NCI-H1417 (cell line): Measurements from ENCODE around the gene MYL12B.
A peak's percentile ranks its signal among the peaks of the same experiment; 100 is the strongest.
"Not testable (repeated sequence)": the region's sequence is repeated elsewhere in the genome, so short reads cannot be mapped to it uniquely, and the experiment has no call there.

Experiments used
- DNase-seq, 3 experiments: peaks; one replicate each; lab custom pipeline; 2025; lab: John Stamatoyannopoulos, UW

Gene MYL12B

GRCh38 chr18:3262234-3263131 is 550 bp downstream of the MYL12B start:
- peak in 2 of 3 experiments; percentile 42 to 47 for DNase-seq

DNA sequence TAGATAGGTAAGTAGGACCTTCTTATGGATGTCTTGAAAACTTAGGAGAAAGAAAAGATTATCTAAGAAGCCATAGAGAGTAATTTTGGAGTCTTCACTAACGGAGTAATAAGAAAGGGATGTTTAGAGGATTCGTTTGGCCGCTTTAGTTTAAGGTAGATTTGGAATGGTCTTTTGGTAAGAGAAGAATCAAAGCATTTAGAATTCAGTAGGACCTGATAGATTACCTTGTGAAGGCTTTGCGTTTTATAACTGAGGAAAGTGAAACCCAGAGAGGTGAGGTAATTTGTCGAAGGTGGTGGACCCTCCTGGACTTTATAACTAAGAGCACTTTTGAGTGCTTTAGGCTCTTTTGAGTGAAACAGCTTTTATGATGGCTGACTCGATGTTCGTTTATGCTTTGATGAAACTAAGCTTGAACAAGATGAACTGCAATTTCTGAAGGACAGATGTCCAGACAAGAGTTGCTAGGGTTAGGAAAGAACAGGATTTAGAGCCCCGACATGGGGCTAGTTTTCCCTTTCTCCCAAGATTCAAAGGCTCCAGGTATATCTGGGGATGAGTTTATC is 1.3 kb downstream of the MYL12B start:
- no peak for DNase-seq

GRCh38 chr18:3264362-3264761 is 2.4 kb downstream of the MYL12B start:
- no peak for DNase-seq

DNA sequence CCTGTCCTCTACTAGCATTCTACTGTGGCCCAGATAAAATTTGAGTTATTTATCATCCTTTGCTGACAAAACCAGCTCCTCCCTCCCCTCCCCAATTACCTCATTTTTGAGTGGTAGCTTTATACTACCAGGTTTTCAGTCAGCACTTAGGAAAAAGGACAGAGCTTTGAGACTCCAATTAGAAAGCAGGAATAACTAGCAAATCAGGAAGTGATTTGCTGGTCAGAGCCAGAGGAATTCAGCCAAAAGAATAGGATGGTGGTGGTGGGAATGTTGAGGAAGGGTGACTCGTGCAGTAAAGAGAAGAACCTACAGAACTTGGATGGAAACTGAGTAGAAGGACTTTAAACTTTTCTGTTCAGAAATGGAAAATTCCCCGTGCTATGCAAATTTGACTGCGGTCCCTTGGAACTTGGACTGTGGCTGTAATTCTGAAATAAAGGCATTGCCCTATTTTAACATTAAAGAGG is 3.7 kb downstream of the MYL12B start:
- DNase-seq = no peak

DNA sequence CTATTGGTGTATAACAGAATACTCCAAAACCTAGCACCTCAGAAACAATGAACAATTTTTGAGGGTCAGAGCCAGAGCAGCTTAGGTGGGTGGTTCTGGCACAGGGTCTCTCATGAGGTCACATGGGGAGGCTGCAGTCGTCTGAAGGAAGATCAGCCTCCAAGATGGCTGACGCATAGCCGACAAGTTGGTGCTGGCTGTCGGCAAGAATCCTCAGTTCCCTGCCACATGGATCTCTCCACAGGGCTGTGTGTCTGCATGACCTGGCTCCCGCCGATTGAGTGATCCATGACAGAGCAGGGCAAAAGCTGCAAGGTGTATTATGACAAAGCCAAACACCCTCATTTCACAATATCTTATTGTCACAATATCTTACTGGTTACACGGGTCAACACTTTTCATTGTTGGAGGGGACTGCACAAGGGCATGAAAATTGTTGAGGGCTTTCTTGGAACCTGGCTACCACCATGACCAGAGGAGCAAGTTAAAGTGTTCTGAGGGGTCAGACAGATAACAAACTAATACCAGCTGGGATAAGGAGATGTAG is 4.2 kb downstream of the MYL12B start:
- no peak for DNase-seq

DNA sequence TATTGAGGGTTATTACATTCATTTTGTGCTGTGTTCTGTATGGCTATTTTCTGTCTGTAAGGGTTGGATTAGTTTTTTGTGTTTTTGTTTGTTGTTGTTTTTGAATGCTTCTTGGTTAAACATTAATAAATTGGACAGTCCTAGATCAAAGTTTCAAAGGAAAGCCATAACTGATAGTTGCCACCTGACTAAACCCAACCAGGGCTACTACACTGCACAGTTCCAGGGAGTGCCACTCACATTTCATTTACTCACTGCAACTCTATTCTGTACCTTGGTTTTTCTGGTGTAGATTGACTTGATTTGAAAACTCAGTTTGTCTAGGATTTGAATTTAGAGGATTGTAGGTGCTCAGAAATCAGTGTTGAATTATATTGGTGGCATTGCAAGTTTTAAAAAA is 6.4 kb downstream of the MYL12B start:
- no peak for DNase-seq

- no peak for DNase-seq
Measured at GRCh38 chr18:3269241-3269913, 7.4 kb downstream of the MYL12B start.

- DNase-seq = no peak
Measured at GRCh38 chr18:3269914-3270299, 8.0 kb downstream of the MYL12B start.

DNA sequence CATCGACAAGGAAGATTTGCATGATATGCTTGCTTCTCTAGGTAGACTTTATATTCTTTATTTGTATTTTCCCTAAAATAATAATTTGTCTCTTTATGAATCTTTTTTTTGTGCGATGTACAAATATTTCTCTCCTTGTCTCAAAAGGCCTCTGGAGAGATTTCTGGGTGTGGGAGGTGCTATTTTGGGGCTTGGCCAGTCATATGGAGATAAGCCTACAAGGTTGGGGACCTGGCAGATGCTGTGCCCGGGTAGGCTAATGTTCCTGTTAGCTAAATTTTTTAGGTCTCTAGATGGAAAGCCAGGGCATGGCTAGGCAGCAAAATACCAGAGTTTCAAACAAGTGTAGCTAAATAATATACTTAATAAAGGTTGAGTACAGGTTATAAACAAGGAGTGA is 11.1 kb downstream of the MYL12B start:
- DNase-seq = no peak

DNA sequence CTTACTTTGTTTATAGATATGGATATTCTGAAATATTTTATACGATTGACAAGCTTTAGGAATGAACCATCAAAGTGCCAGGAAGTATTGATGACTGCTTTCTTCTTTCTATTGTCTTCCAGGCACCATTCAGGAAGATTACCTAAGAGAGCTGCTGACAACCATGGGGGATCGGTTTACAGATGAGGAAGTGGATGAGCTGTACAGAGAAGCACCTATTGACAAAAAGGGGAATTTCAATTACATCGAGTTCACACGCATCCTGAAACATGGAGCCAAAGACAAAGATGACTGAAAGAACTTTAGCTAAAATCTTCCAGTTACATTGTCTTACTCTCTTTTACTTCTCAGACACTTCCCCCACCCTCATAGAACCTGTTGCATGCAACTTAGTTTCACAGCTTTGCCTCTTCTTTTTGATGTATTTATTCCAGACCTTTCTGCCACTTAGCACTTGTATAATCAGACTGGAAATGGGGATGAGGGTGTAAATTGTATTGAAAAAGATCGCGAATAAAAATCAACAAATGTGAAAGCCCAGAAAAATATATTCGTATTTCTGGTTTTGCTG is 15.8 kb downstream of the MYL12B start:
- DNase-seq = not testable (repeated sequence)

DNA sequence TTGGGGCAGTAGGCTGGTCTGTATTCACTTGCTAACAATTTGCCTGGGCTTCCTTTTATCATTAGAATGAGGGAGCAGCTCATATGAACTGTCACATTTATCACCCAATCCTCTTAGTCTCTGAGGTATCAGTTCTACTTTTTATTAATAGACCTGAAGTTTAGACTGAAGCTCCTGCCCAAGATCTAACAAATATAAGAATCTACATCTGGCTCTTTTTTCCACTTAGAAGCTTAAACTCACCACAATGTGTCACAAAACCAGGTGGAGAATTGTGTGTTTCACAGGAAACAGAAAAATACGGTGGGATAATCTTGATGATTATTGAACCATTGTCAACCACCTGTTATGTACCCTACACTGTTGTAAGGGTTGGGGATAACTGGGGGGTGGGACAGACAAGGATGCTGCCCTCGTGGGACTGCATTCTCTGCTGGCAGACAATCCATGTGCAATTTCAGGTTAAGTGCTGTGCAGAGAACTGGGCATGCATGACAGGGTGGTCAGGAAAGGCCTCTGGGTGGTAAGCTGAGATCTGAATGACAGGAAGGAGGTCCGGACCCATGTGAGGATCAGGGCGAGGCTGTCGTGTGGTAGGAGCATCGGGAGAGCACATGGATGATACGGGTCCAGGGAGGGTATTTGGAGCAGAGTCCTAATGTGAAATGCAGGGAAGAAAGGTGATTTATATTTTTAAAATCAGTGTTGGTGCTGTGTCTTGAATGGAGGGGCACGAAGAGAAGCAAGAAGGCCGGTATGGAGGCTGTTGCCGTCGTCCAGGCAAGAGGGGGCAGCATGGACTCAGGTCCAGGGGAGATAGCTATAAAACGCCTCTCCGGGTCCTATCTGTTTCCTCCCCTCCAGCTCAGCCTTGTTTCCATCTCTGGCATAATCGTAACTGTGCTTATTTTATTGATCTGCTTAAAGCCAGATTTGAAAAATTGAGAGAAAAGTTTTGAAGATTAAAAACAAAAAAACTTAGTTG is 17.6 kb downstream of the MYL12B start:
- no peak for DNase-seq

- DNase-seq = peak; percentile 55 to 90 (median 88)
Measured at GRCh38 chr18:3281456-3282400, 19.8 kb downstream of the MYL12B start.

- DNase-seq = no peak
Measured at GRCh38 chr18:3283253-3283863, 21.4 kb downstream of the MYL12B start.

GRCh38 chr18:3283908-3284307 is 22.0 kb downstream of the MYL12B start:
- no peak for DNase-seq

DNA sequence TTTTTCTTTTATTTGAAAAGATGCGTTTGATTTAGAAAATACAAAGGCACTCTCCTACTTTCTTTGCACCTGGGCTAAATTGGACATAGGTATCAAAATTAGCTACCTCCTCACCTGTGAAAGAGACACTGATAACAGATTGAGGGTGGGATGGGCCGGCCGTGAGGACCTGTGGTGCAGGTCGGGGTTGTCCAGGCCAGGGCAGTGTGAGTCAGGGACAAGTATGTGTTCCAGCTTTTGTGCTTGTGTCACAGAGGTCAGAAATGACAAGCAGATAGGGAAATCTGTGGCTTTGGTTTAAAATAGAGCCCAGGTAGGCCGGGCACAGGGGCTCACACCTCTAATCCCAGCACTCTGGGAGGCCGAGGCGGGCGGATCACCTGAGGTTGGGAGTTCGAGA is 22.6 kb downstream of the MYL12B start:
- no peak for DNase-seq

DNA sequence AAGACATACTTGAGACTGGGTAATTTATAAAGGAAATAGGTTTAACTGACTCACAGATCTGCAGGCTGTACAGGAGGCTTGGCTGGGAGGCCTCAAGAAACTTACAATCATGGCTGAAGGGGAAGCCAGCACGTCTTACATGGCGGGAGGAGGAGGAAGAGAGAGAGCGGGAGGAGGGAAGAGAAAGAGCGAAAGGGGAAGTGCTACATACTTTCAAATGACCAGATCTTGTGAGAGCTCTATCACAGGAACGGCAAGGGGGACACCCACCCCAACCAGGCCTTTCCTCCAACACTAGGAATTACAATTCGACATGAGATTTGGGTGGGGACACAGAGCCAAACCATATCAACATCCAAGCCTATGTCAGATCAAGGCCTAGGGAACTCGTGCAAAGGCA is 24.2 kb downstream of the MYL12B start:
- no peak for DNase-seq

DNA sequence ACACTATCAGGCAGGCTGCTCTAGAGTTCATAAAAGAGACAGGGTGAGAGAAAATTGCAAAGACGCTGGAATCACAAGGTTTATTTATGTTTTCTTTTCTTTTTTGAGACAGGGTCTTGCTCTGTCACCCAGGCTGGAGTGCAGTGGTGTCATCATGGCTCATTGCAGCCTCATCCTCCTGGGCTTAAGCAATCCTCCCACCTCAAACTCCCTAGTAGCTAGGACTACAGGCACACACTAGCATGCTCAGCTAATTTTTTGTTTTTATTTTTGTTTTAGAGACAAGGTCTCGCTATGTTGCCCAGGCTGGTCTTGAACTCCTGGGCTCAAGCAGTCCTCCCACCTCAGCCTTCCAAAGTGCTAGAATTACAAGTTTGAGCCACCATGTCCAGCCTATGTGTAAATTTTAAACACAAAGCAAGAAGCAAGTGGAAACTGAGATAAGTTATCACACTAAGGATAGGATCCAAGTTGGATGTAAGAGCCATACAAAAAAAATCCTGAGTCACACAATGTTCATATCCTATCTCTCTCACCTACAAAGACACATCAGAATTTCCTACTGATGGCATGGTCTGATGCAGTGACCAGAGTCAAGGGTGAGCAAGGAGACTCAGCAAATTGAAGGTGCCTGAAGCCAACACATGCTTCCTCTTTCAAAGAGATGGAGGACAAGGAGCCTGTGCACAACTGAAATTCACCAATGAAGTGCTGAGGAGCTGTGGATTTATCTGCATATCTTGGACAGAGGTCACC is 31.4 kb downstream of the MYL12B start:
- DNase-seq = no peak

GRCh38 chr18:3294435-3295080 is 32.6 kb downstream of the MYL12B start:
- peak in 2 of 3 experiments; percentile 28 to 73 for DNase-seq
